Measurements from ENCODE around the gene CMTM6.

Gene CMTM6

GRCh38 chr3:32459450-32459849 lies 43.2 kb downstream of the CMTM6 start:
- Histone ChIP-seq H3K9ac (ENCODE audit: low read length) (no peak overlapping the region), H3K36me3 (replicated peaks; ENCODE audit: insufficient read depth, low read length) (no peaks in the 10 kb centered on the region), H3K9me3 (replicated peaks; ENCODE audit: insufficient read depth, low read length) (no peaks in the 10 kb centered on the region), H2AFZ (ENCODE audit: low read length) (no peak overlapping the region), H3K79me2 (ENCODE audit: low read length) (no peaks in the 10 kb centered on the region), H3K9me2 (replicated peaks; ENCODE audit: insufficient read depth, low read length) (no peaks in the 10 kb centered on the region), H3F3A (ENCODE audit: insufficient read depth, low read length) (no peaks in the 10 kb centered on the region), H3K4me1 (ENCODE audit: low read length) (no peaks in the 10 kb centered on the region), H3K27me3 (replicated peaks; ENCODE audit: insufficient read depth, low read length) (no peaks in the 10 kb centered on the region), H3K4me2 (ENCODE audit: low read depth, low read length) (no peak overlapping the region), H3K27ac (ENCODE audit: low read length) (no peak overlapping the region), H4K20me1 (ENCODE audit: insufficient read depth, low read length) (no peaks in the 10 kb centered on the region), H3K4me3 (ENCODE audit: low read length) (no peak overlapping the region)
- no peak for DNase-seq
- no peak for TF ChIP-seq EZH2 (optimal IDR thresholded peaks at IDR 0.05; ENCODE audit: low read depth, low read length)
- no peak for TF ChIP-seq EZH2phosphoT487 (IDR thresholded peaks at IDR 0.05; ENCODE audit: low read length)
- TF ChIP-seq CTCF (IDR thresholded peaks at IDR 0.05; ENCODE audit: low read length), result no peak

DNA sequence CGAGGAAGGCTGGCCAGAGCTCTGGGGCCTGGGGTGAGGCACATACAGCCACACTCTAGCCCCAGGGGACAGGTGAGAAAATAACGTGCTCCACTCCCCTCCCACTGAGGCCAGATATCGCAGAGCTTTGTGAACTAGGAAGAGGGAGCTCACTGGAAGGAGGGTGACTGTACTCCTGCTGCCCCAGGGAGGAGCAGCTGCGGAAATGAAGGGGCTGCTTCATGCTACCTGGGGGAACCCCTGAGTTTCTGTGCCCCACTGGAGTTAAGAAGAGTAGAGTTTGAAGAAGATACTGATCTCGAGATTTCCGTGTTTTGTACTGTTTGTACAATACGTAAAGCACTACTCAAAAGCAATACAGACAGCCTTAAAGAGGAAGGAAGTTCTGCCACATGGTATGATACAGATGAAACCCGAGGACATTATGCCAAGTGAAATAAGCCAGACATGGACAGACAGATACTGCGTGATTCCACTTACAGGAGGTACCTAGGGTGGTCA lies 44.6 kb downstream of the CMTM6 start:
- H3K9me2 ChIP-seq (replicated peaks; ENCODE audit: insufficient read depth, low read length), result no peaks in the 10 kb centered on the region
- no peak overlapping the region for H3K27ac ChIP-seq (ENCODE audit: low read length)
- TF ChIP-seq CTCF (IDR thresholded peaks at IDR 0.05; ENCODE audit: low read length) (no peak), EZH2phosphoT487 (IDR thresholded peaks at IDR 0.05; ENCODE audit: low read length) (no peak), EZH2 (optimal IDR thresholded peaks at IDR 0.05; ENCODE audit: low read depth, low read length) (no peak)
- H3K27me3 ChIP-seq (replicated peaks; ENCODE audit: insufficient read depth, low read length), result no peaks in the 10 kb centered on the region
- H3K4me3 ChIP-seq (ENCODE audit: low read length), result no peak overlapping the region
- no peaks in the 10 kb centered on the region for H3K79me2 ChIP-seq (ENCODE audit: low read length)
- H2AFZ ChIP-seq (ENCODE audit: low read length), result no peak overlapping the region
- no peaks in the 10 kb centered on the region for H3K36me3 ChIP-seq (replicated peaks; ENCODE audit: insufficient read depth, low read length)
- H3F3A ChIP-seq (ENCODE audit: insufficient read depth, low read length), result no peaks in the 10 kb centered on the region
- DNase-seq, result no peak
- H3K4me2 ChIP-seq (ENCODE audit: low read depth, low read length), result no peak overlapping the region
- no peak overlapping the region for H3K9ac ChIP-seq (ENCODE audit: low read length)
- H4K20me1 ChIP-seq (ENCODE audit: insufficient read depth, low read length), result no peaks in the 10 kb centered on the region
- no peaks in the 10 kb centered on the region for H3K9me3 ChIP-seq (replicated peaks; ENCODE audit: insufficient read depth, low read length)
- H3K4me1 ChIP-seq (ENCODE audit: low read length), result no peaks in the 10 kb centered on the region

DNA sequence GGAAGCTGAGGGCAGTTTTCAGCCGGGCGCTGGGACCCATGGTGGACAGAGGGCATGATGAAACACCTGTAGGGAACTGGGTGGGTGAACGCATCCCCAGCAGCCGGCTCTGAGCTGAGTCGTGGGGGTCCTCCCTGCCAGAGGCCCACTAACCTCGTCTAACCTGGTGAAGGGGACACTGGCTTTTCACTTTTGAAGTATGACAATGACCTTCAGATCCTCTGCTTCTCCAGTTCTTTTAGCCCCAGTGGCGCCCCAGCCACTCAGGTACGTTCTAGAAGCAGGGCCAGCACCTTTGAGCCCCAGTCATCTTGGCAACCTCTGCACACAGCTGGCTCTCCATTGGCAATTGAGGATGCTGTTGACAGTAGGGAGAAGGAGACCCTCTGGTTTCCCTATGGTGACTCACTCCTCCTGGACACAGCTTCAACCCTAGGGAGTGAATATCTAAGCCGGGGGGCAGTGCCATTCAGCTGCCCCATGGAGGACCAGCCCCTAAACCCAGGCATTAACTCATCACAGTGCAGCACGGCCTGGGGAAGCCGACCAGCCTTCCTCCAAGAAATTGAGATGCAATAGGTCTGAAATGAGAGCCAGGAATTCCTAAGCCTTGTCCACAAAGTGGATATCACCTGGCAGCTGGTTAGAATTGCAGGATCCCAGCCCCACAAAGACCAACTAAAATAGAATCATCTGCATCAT lies 46.1 kb downstream of the CMTM6 start:
- H3K79me2 ChIP-seq (ENCODE audit: low read length), result no peaks in the 10 kb centered on the region
- no peak for TF ChIP-seq EZH2 (optimal IDR thresholded peaks at IDR 0.05; ENCODE audit: low read depth, low read length)
- no peak for TF ChIP-seq CTCF (IDR thresholded peaks at IDR 0.05; ENCODE audit: low read length)
- TF ChIP-seq EZH2phosphoT487 (IDR thresholded peaks at IDR 0.05; ENCODE audit: low read length), result no peak
- H3K27me3 ChIP-seq (replicated peaks; ENCODE audit: insufficient read depth, low read length), result no peaks in the 10 kb centered on the region
- H3K4me3 ChIP-seq (ENCODE audit: low read length), result no peak overlapping the region
- H3K4me2 ChIP-seq (ENCODE audit: low read depth, low read length), result no peak overlapping the region
- no peaks in the 10 kb centered on the region for H3K9me2 ChIP-seq (replicated peaks; ENCODE audit: insufficient read depth, low read length)
- H2AFZ ChIP-seq (ENCODE audit: low read length), result no peak overlapping the region
- no peaks in the 10 kb centered on the region for H4K20me1 ChIP-seq (ENCODE audit: insufficient read depth, low read length)
- no peaks in the 10 kb centered on the region for H3K9me3 ChIP-seq (replicated peaks; ENCODE audit: insufficient read depth, low read length)
- no peak for DNase-seq
- no peaks in the 10 kb centered on the region for H3K36me3 ChIP-seq (replicated peaks; ENCODE audit: insufficient read depth, low read length)
- no peak overlapping the region for H3K9ac ChIP-seq (ENCODE audit: low read length)
- H3K27ac ChIP-seq (ENCODE audit: low read length), result no peak overlapping the region
- H3F3A ChIP-seq (ENCODE audit: insufficient read depth, low read length), result no peaks in the 10 kb centered on the region
- H3K4me1 ChIP-seq (ENCODE audit: low read length), result no peaks in the 10 kb centered on the region
